Measurements from ENCODE around the gene UBE3B.

DNA sequence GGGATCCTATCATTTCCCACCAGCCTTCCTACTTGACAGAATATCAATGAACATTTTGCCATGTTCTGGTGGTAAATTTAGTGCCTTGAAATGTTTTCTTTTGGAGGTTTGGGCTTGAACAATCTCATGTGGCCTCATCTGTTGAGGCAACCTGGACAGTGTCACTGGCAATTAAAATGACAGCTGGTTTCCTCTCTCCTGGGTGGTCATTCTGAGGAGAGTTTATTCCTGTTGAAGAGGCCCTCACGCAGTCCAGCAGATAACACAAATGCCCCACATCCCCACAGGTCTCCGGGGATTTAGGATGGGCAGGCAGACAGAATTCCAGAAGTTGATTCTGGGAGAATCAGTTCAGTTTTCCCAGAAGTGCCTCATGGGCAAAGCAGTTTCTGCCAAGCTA is 54.0 kb downstream of the UBE3B start:
- TF ChIP-seq, protein P1, sequence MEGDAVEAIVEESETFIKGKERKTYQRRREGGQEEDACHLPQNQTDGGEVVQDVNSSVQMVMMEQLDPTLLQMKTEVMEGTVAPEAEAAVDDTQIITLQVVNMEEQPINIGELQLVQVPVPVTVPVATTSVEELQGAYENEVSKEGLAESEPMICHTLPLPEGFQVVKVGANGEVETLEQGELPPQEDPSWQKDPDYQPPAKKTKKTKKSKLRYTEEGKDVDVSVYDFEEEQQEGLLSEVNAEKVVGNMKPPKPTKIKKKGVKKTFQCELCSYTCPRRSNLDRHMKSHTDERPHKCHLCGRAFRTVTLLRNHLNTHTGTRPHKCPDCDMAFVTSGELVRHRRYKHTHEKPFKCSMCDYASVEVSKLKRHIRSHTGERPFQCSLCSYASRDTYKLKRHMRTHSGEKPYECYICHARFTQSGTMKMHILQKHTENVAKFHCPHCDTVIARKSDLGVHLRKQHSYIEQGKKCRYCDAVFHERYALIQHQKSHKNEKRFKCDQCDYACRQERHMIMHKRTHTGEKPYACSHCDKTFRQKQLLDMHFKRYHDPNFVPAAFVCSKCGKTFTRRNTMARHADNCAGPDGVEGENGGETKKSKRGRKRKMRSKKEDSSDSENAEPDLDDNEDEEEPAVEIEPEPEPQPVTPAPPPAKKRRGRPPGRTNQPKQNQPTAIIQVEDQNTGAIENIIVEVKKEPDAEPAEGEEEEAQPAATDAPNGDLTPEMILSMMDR (IDR thresholded peaks at IDR 0.05; ENCODE audit: poor library complexity), result no peak
- no peak for TF ChIP-seq EZH2 (IDR thresholded peaks at IDR 0.05; ENCODE audit: borderline replicate concordance)

All from hepatocyte (in vitro differentiated cells).